K562 (cell line): Measurements from ENCODE around the gene CTIF. TPM values are rescaled to one million over a fixed set of nuclear protein-coding genes. Genes with fewer than 3 reads are reported as not detected.

Experiments
- ATAC-seq: fragments of 200-7000 bp; cut with Tn5 transposase; 3 replicates; pipeline ENCODE4 v1.9.1; 2020; ENCODE audit warnings: moderate library complexity
- BruUV-seq: library from RNA; stranded (reverse); fragments of 400-500 nt; replicated peaks from 2 replicates; lab custom pipeline; 2021; lab: Mats Ljungman, UMichigan
- CTCF ChIA-PET: fragments of 300-600 bp; formaldehyde crosslinking; extraction: SDS; loops from one replicate; lab custom pipeline; 2021; ENCODE audit warnings: low intra/inter-chr PET ratio; lab: Yijun Ruan, JAX
- POLR2A ChIA-PET: fragments of 300-600, 350-650 bp; sonication (Branson Sonifier 250); formaldehyde crosslinking; extraction: SDS; loops from one replicate; lab custom pipeline; 2021; ENCODE audit warnings: antibody characterized with exemption, inconsistent platforms; lab: Yijun Ruan, JAX
- DNase-seq, 4 experiments: peaks; one replicate each; pipeline versions ENCODE4 v3.0.0 to v3.0.0-alpha.2; 2011 to 2018; ENCODE audit warnings: low spot score in 3 of 4, mixed read lengths in 3 of 4; ENCODE audit errors: extremely low read depth in 1 of 4
- FAIRE-seq: peaks from 2 replicates; lab custom pipeline; 2011; peaks lifted over from hg19 to GRCh38; lab: Jason Lieb, UNC
- H2AFZ ChIP-seq: 2 replicates; pipeline ENCODE4 v1.6.0; 2011; ENCODE audit warnings: low read depth, low read length, control low read depth, inconsistent platforms
- H3K27ac ChIP-seq: fragments of 200-600 bp; 3 replicates; pipeline ENCODE4 v1.8.0; 2011; ENCODE audit warnings: low read depth, mild to moderate bottlenecking, control low read depth, inconsistent platforms, low read length, moderate library complexity, mixed read lengths; ENCODE audit errors: extremely low read depth
- H3K27me3 ChIP-seq, 2 experiments: fragments of 300-600 bp in 1 of 2; 2 replicates in 1 of 2; 3 replicates in 1 of 2; pipeline versions ENCODE4 v1.6.0 to v1.8.0; 2011; ENCODE audit warnings: inconsistent platforms in 2 of 2, low read length in 2 of 2, mild to moderate bottlenecking in 1 of 2, mixed read lengths in 1 of 2, moderate library complexity in 1 of 2; ENCODE audit not compliant: control insufficient read depth in 2 of 2, insufficient read depth in 2 of 2
- H3K36me3 ChIP-seq: fragments of 300-600 bp; 3 replicates; pipeline ENCODE4 v1.8.0; 2011; ENCODE audit warnings: mild to moderate bottlenecking, low read length, inconsistent platforms; ENCODE audit not compliant: control insufficient read depth, insufficient read depth
- H3K4me1 ChIP-seq, 2 experiments: fragments of 200-600 bp in 1 of 2; replicated peaks in 1 of 2; 2 replicates in 1 of 2; 3 replicates in 1 of 2; pipeline versions ENCODE4 v1.5.1 to v1.8.0; 2011; ENCODE audit warnings: inconsistent platforms in 2 of 2, low read length in 2 of 2, mild to moderate bottlenecking in 1 of 2, mixed read lengths in 1 of 2, moderate library complexity in 1 of 2; ENCODE audit not compliant: control insufficient read depth in 2 of 2, insufficient read depth in 2 of 2
- H3K4me2 ChIP-seq: 2 replicates; pipeline ENCODE4 v1.6.1; 2011; ENCODE audit warnings: low read length, control low read depth, inconsistent platforms, mixed read lengths; ENCODE audit not compliant: insufficient read depth
- H3K4me3 ChIP-seq: fragments of 200-600 bp; sonication (generic), shearing (Covaris generic); 2 replicates; pipeline ENCODE4 v1.5.1; 2016; ENCODE audit warnings: control low read depth, inconsistent platforms
- H3K79me2 ChIP-seq: fragments of 200-600 bp; 3 replicates; pipeline ENCODE4 v1.8.0; 2011; ENCODE audit warnings: low read length, inconsistent platforms; ENCODE audit not compliant: control insufficient read depth, insufficient read depth
- H3K9ac ChIP-seq, 2 experiments: 2 replicates each; pipeline versions ENCODE4 v1.6.0 to v1.6.1; 2011; ENCODE audit warnings: low read depth in 2 of 2, low read length in 2 of 2, control low read depth in 1 of 2, inconsistent platforms in 1 of 2, mild to moderate bottlenecking in 1 of 2, mixed read lengths in 1 of 2; ENCODE audit not compliant: insufficient read depth in 1 of 2
- H3K9me1 ChIP-seq: one replicate; pipeline ENCODE4 v1.6.0; 2011; ENCODE audit warnings: inconsistent platforms, mild to moderate bottlenecking, low read length, moderate library complexity; ENCODE audit not compliant: control insufficient read depth, insufficient read depth
- H3K9me3 ChIP-seq: replicated peaks from 2 replicates; pipeline ENCODE4 v1.5.1; 2011; ENCODE audit warnings: low read depth, low read length, inconsistent platforms; ENCODE audit not compliant: control insufficient read depth, insufficient read depth
- H4K20me1 ChIP-seq: replicated peaks from 2 replicates; pipeline ENCODE4 v1.6.1; 2011; ENCODE audit warnings: low read length, inconsistent platforms, mixed read lengths; ENCODE audit not compliant: control insufficient read depth, insufficient read depth
- BRD4 ChIP-seq: fragments of 200-600 bp; sonication (generic); IDR thresholded peaks from 2 replicates; pipeline ENCODE4 v1.6.1; 2017; ENCODE audit warnings: inconsistent platforms
- CSDE1 ChIP-seq, 2 experiments: fragments of 450-650 bp; IDR thresholded peaks; 2 replicates each; pipeline ENCODE4 v1.6.1; 2016; ENCODE audit warnings: mild to moderate bottlenecking in 1 of 2
- FOXA1 ChIP-seq: fragments of 450-650 bp; IDR thresholded peaks from 2 replicates; pipeline ENCODE4 v1.6.1; 2016; ENCODE audit warnings: mild to moderate bottlenecking, borderline replicate concordance
- FOXP1 ChIP-seq: sonication (generic); formaldehyde crosslinking; IDR thresholded peaks from 2 replicates; pipeline ENCODE4 v1.8.0; 2022; ENCODE audit warnings: mild to moderate bottlenecking, missing genetic modification reagents
- PCBP2 ChIP-seq: fragments of 200-400 bp; formaldehyde crosslinking; IDR thresholded peaks from 2 replicates; pipeline ENCODE4 v1.6.1; 2018; ENCODE audit warnings: low read length, low read depth, mild to moderate bottlenecking, moderate library complexity; ENCODE audit not compliant: poor library complexity, severe bottlenecking
- TAF7 ChIP-seq: fragments of 450-650 bp; IDR thresholded peaks from 2 replicates; pipeline ENCODE4 v1.6.1; 2016; ENCODE audit warnings: missing genetic modification characterization, missing compliant biosample characterization
- ZNF561 ChIP-seq: fragments of 450-650 bp; formaldehyde crosslinking; conservative IDR thresholded peaks from 2 replicates; pipeline ENCODE4 v1.4.0; 2020; ENCODE audit warnings: mild to moderate bottlenecking, moderate library complexity
- WGBS: fragments of 100-300 bp; shearing (Covaris generic); methylation state at CpG from one replicate; pipeline ENCODE4 v1.1.6; 2016; ENCODE audit warnings: low coverage, mixed read lengths; ENCODE audit not compliant: insufficient coverage; ENCODE audit errors: missing lambda C conversion rate; 5-methylcytosine and 5-hydroxymethylcytosine counted together
- in situ Hi-C: fragments of 300-500 bp; cut with MboI; formaldehyde crosslinking; loops from 4 replicates; pipeline ENCODE4 v1.15.0; 2018; ENCODE audit warnings: inconsistent platforms, mixed read lengths
- intact Hi-C: fragments of 100-400 bp; cut with micrococcal nuclease; formaldehyde crosslinking; loops from 2 replicates; pipeline ENCODE4 v1.14.2; 2022
- polyA plus RNA-seq, 8 experiments: library from polyadenylated mRNA; depleted of rRNA in 4 of 8; stranded (reverse) in 5 of 8; unstranded in 3 of 8; fragments of >200 nt; fragmentation: Nextera tagmentation in 2 of 8; fragmentation: Illumina TruSeq in 1 of 8; extraction: Ambion mirVana in 2 of 8; extraction: Trizol in 1 of 8; gene quantifications; 2 replicates each; pipeline versions ENCODE4 v1.2.1 to v1.2.3, GENCODE V29; 2011 to 2014; ENCODE audit warnings: inconsistent platforms in 1 of 8, missing spikeins in 1 of 8
- total RNA-seq, 7 experiments: library from RNA; depleted of rRNA in 6 of 7; stranded (reverse); fragments of >200 nt in 6 of 7; fragmentation: Illumina TruSeq in 2 of 7; extraction: Trizol in 2 of 7; gene quantifications; 2 replicates each; pipeline versions ENCODE4 v1.2.1 to v1.2.3, GENCODE V29; 2011 to 2021; ENCODE audit warnings: low replicate concordance in 1 of 7
- TF ChIP-seq, protein P1 (sequence below): sonication (generic); formaldehyde crosslinking; IDR thresholded peaks from 2 replicates; pipeline ENCODE4 v1.8.0; 2022; ENCODE audit warnings: mild to moderate bottlenecking, missing genetic modification reagents

Gene CTIF
- total and polyA plus RNA-seq, 9 of the 15 experiments (the other 6 are each of a cell fraction or from before 2014, with no cell fraction given) = 0.17 to 11.5 (median 2.2) TPM

GRCh38 chr18:48594471-48595094 lies 55.8 kb downstream of the CTIF start:
- no peak for FAIRE-seq
- no TSS peak for BruUV-seq

More at GRCh38 chr18:48594471-48595094, 55.8 kb downstream of the CTIF start:
- TF ChIP-seq FOXP1 (CRISPR knock-in tag) = no peak
- no peak for TF ChIP-seq FOXA1
- TF ChIP-seq, protein P1, sequence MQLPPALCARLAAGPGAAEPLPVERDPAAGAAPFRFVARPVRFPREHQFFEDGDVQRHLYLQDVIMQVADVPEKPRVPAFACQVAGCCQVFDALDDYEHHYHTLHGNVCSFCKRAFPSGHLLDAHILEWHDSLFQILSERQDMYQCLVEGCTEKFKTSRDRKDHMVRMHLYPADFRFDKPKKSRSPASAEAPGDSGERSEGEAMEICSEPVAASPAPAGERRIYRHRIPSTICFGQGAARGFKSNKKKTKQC (CRISPR knock-in tag) = no peak
- TF ChIP-seq CSDE1 (IDR thresholded peaks at IDR 0.05) = no peak
- TF ChIP-seq BRD4 = no peak
- TF ChIP-seq ZNF561 (CRISPR knock-in tag) = no peak
- TF ChIP-seq TAF7 (tag) = no peak
- no peak for TF ChIP-seq PCBP2
- no peak for ATAC-seq
- Histone ChIP-seq H3K4me1 (peaks cover 0 to 17% of the 10 kb centered on the region in 2 experiments; a peak in 2 of 5 replicates), H3K9me1 (no peaks in the 10 kb centered on the region), H3K27me3 (no peaks in the 10 kb centered on the region), H3K4me3 (no peak overlapping the region), H3K9me3 (no peaks in the 10 kb centered on the region), H3K79me2 (no peaks in the 10 kb centered on the region), H3K4me2 (no peak overlapping the region), H4K20me1 (no peaks in the 10 kb centered on the region), H3K9ac (no peak overlapping the region), H3K27ac (no peak overlapping the region), H2AFZ (no peak overlapping the region), H3K36me3 (no peaks in the 10 kb centered on the region)
- ChIA-PET CTCF (no interaction called here), POLR2A (interaction anchor here (1.3 kb wide), 1 partner anchor 10 kb away, joined by 5 read pairs; no protein-coding TSS in a partner anchor)
- intact Hi-C loops = no loop called here
- no peak for DNase-seq
- WGBS = 62% methylated on average over 11 of the region's 13 CpGs
- in situ Hi-C loops = no loop called here
